GM23248 (cell line): ENCODE results near the gene GALNT13.

ENCODE experiments used
- EZH2 ChIP-seq: fragments of 200-600 bp; sonication (generic); IDR thresholded peaks from 2 replicates; pipeline ENCODE4 v1.6.1; 2018; ENCODE audit warnings: antibody characterized with exemption, mild to moderate bottlenecking; ENCODE audit not compliant: insufficient read depth, poor library complexity, severe bottlenecking
- EZH2phosphoT487 ChIP-seq: fragments of 200-600 bp; sonication (generic); IDR thresholded peaks from 2 replicates; pipeline ENCODE4 v1.6.1; 2018; ENCODE audit warnings: antibody characterized with exemption, moderate library complexity, mild to moderate bottlenecking, low read depth; ENCODE audit not compliant: insufficient read depth

- TF ChIP-seq EZH2: no peak
- no peak for TF ChIP-seq EZH2phosphoT487
These were observed 580.7 kb downstream of the GALNT13 start for GRCh38 chr2:154452471-154452870.
